HG02798 (cell line): Measurements from ENCODE around the gene CABLES2.
A peak's percentile ranks its signal among the peaks of the same experiment; 100 is the strongest.

ENCODE experiments used
- ATAC-seq: cut with Tn5 transposase; IDR thresholded peaks from one replicate; pipeline ENCODE4 v1.9.1; 2021; ENCODE audit warnings: mild to moderate bottlenecking; ENCODE audit not compliant: unreplicated experiment, poor library complexity

CABLES2 gene

DNA sequence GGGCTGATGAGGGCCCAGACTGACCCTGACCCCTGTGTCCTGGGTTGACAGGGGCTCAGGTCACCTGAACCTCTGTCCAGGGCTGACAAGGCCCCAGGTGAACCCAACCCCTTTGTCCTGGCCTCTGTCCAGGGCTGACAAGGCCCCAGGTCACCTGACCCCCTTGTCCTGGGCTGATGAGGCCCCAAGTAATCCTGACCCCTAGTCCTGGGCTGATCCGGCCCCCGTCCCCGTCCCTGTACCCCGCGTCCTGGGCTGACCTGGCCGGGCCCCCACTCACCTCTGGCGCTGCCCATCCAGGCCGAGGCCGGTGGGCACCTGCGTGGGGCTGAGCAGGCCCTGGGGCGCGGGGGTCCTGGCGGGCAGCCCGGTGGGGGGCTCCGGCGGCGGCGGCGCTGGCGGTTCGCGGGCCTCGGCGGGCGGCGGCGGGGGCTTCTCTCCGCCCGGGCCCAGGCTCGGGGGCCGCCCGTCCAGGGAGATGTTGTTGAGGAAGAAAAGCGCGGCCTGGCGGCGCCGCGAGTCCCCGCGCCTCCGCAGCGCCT lies 379 bp downstream of the CABLES2 start:
- peak; percentile 2 for ATAC-seq

DNA sequence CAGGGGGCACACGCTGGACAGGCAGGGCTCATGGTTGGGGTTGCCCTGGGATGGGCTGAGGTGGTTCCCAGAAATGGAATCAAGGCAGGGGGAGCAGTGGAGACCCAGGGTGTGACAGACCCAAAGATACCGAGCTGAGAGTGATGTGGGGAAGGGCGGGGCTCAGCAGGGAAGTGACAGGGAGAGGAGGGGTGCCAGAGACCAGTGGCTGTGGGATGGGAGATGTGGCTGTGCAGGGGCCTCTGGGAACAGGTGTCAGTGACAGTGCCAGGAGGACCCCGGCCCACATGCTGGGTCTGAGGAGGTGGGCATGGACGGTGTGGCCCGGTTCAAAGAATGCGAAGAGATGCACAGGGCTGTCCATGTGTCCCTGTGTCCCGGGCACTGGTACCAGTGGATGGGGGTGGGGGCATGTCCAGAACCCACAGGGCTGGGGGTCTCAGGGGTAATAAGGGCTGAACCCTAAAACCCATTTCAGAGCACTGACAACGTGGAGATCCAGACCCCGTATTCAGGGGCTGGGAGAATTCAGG lies 1.0 kb downstream of the CABLES2 start:
- no peak for ATAC-seq

DNA sequence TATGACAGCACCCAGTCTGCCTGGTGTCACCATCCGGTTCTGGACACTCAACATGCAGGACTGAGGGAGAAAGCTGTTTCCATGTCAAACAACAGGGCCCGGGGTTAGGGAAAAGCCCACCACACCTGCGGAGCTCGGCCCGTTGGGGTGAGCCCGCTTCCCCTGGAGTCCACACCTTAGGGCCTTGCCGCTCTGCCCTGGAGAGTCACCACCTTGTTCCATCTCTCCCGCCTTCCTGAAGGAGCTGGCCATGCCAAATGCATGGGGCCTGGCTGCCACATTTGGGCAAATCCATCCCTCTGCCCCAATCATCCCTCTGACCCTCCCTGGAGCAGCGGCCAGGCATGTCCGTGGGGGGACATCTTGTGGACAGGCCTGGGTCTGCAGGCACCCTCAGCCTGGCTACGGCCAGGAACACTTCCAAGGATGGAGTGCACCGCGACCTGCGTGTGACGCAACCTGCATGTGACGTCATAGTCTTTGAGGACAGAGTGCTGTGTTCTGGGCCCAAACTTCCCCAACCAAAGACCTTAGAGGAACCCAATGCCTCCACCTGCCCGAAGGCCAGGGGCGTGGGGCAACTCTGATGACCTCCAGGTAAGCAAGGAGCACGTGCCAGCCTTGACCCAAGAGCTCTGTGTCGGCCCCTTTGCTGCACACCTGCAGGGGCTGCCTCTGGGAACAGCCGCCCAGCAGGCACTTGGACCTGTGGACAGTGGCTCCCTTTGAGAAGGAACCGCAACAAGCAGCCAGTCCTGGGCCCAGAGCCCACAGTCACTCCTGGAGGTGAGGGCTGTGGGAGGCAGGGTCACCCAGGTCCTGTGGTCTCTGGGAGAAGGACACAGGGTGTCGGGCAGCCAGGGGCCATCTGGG lies 1.7 kb downstream of the CABLES2 start:
- ATAC-seq, result no peak

DNA sequence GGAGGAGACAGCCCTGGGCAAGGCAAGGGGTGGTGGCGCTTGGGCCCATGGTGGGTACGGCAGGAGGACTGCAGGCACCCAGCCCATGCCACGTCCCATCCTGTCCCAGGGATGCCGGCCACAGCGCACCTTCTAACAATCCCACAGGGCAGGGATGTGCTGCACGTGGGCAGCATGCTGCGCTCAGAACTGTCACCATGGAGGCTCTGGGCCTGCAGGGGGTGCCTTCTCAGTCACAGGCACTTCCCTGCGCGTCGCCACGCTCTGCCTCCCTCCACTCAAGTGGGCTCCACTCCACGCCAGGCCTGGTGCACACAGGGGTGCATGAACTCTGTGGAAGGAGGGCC lies 2.4 kb downstream of the CABLES2 start:
- no peak for ATAC-seq

DNA sequence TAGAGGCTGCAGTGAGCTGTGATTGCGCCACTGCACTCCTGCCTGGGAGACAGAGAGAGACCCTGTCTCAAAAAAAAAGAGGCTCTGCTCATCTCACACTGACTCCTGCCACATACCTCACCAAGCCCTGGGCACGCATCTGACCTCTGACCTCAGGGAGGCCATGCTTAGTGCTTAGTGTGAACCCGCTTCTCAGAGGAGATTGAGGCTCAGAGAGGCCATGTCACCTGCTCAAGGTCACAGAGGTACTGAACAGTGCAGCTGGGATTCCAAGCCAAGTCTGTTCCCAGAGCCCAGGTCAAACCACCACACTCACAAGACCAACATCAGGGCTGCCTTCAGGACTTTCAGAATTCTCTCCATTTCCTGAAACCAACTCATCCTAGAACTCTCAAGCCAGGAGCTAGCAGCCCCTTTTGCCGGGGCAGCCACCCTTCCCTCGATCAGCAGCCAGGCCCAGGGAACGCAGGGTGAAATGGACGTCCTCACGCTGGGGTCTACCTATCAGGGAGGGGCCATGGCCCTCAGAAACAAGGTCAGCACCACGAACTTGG lies 2.9 kb downstream of the CABLES2 start:
- ATAC-seq, result no peak

DNA sequence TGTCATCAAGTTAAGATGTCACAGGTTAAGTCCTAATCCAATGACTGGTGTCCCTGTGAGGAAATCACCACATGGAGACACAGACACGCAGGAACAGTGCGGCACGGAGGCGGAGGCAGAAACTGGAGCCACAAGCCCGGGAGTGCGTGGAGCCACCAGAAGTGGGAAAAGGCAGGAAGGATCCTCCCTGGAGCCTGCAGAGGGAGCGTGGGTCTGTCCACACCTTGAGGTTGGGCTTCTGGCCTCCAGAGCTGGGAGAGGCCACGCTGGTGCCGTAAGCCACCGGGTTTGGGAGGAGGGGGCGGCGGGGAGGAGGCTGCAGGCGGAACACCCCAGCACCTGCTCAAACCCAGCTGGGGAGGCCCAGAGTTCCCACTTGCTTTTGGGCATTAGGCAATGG lies 3.8 kb downstream of the CABLES2 start:
- no peak for ATAC-seq

DNA sequence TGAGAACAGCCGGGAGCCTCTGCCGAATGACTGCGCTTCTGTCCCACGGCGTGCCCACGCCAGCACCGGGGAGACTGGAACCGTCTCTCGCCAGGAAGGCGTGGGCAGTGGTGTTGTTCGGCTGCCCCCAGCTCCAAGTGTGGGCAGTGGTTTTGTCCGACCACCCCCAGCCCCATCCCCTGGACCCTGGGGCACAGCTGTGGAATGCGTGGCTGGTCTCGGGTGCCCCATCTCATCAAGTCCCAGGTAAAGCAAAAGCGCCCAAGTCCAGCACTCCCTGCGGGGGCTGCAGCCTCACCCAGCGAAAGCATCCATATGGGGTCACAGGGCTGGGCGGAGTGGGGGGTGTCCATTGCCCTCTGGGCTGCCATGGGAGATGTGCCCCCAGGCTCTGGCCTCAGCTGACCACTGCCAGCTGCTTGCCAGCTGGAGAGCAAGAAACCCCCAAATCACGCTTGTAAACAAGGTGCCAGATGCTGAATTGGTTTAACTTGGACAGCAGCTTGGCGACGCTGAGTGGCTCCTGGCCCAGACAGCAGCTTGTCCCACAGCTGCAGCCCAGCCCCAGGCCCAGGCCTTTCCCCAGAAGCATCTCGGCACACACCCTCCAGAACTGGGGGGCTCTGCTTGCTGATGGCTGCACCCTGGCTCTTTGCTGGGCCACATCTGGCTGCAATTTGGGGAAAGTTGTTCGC lies 4.5 kb downstream of the CABLES2 start:
- no peak for ATAC-seq

DNA sequence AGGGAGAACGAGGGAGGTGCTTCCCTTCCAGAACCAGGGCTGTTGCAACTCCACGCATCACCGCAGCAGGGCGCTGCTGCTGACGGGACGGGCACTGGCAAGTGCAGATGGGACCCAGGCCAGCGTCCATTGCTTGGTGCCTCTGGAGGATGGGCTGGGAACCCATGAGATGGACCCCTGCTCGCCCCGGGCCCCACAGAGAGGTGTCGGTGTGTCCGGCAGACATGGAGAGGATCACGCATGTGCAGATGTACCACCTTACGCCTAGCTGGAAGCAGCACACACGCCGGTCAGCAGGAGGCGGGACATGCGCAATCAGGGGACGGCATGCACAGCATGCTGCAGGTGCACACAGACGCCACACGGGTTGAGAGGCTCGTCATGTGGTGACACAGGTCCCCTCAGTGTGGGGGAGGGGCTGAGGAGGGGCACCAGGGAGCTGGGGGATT lies 5.7 kb downstream of the CABLES2 start:
- no peak for ATAC-seq

DNA sequence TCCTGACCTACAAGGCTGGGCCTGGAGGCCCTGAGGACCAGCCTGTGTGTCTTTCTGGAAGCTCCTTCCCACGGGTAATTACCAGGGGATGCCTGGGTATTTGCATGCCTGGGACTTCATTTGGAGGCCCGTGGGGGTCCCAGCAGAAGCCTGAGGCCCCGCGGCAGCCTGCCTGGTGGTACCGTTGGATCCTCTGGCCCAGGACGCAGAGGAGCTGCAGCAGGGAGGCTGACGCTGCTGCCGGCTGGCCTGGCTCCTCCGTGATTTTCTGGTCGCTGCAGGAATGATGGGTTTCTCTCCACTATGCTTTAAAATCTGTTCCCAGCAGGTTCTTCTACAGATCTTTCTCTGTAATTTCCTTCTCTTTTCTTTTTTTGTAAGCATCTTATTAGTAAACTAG lies 6.5 kb downstream of the CABLES2 start:
- no peak for ATAC-seq

DNA sequence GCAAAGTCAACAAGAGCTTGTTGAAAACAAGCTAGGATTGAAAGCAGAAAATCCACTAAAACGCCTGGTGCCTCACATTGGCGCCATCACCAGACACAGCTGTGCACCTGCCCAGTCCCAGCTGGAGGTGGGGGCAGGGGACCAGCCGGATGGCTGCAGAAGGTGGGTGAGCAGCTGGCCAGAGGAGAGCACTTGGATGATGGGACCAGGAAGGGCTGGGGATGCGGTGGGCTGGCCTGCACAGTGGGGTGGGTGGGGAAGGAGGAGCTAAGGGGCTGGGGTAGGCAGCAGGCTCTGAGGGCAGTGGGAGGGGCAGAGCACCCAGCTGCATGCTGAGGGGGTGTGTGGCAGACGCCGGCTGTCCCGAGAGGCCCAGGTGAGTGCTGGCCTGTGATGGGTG lies 7.1 kb downstream of the CABLES2 start:
- ATAC-seq, result no peak

DNA sequence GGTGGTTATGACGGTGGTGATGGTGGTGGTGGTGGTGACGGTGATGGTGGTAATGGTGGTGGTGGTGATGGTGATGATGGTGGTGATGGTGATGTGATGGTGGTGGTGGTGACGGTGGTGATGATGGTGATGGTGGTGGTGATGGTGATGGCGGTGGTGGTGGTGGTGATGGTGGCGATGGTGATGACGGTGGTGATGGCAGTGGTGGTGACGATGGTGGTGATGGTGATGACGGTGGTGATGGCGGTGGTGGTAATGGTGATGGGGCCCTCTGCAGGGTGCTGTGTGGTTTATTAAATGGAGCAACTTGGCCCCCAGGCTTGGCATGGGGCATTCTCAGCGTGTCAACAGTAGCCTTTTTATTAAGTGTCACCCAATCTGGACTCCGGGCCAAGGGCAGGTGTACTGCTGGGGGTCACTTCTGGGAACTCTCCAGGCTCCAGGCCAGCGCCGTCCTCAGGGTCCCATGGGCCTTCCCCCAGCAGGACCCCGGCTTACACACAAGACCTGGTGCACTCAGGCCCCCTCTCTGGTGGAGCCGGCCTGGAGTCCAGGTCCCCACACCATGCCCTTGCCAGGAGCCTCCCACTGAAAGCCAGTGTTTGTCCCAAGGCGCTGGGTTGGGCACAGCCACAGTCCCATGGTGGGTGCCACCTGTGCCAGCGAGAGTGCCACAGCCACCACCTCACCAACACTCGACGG lies 8.8 kb downstream of the CABLES2 start:
- ATAC-seq, result no peak

DNA sequence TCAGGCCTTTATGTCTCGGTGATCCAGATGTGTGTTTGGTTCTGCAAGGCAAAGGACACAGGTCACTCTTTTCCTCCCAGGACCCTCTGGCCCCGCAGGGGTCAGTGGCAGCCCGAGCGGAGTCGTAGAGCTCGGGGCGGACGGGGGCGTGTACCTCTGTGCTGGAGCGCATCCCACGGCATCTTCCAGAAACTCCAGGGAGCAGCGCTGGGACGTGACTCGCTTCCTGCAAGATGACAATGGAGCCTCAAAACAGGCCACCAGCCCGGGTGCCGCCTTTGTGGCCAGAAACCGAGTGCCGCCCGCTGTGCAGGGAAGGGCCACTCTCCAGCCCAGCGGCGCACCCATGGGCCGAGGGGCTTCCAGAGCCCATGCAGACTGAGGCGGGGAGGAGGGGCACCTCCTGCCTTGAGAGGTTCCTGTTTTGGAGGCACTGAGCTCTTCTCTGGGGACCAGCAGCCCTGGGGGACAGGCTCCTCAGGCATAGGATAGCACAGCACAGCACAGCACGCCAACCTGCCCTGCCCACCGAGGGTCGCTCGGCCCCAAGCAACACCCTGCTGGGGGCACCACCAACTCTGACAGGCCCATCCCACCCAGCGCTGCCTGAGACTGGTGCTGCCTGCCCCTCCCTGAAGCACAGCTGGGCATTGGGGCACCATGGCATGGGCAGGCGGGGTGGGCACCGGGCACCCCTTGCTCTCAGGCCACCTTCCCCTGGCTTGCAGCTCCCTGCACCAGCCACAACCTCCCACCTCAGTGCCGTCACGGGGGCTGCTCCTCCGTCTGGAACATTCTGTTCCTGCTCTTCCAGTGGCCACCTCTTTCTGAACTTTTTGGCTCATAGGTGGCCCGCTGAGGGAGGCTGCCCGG lies 10.5 kb downstream of the CABLES2 start:
- ATAC-seq, result no peak

DNA sequence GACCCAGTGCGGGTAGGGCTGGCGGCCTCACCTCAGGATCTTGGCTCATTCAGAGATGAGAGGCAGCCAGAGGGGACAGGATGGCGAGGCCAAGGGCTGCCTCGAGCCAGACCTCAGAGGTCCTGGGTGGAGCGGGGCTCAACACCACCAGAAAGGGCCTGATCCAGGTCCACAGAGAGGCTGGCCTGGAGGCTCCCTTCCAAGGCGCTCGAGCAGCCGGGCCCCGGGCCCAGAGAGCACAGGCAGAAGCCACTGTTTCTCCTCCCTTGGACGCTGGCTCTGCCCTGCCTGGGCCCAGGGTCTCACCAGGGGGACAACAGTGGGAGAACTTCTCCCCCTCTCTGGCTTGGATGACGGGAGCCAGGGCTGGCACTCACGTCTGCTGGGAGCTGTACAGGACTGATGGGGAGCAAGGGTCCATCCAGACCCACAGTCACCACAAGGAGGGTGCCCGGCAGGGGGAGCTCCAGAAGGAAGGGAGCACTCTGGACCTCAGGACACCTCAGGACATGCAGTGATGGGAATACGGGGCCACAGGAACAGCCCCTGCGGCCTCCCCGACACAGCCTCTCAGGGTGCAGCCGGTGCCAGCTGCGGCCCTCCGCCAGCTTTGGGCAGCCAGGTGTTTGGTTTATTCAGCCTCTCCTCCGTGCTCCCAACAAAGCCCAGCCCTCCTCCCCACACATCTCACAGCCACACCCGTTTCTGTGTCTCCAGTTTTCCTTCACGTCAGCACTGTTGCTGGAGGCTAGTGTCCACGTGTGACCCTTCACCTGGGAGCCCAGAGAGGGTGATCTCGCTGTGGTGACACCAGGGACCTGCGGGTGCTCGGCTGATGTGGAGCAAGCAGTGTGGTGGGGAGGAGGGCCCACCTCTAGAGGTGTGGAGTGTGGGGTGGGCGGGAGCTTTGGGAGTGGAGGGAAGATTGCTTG lies 11.5 kb downstream of the CABLES2 start:
- ATAC-seq, result no peak

DNA sequence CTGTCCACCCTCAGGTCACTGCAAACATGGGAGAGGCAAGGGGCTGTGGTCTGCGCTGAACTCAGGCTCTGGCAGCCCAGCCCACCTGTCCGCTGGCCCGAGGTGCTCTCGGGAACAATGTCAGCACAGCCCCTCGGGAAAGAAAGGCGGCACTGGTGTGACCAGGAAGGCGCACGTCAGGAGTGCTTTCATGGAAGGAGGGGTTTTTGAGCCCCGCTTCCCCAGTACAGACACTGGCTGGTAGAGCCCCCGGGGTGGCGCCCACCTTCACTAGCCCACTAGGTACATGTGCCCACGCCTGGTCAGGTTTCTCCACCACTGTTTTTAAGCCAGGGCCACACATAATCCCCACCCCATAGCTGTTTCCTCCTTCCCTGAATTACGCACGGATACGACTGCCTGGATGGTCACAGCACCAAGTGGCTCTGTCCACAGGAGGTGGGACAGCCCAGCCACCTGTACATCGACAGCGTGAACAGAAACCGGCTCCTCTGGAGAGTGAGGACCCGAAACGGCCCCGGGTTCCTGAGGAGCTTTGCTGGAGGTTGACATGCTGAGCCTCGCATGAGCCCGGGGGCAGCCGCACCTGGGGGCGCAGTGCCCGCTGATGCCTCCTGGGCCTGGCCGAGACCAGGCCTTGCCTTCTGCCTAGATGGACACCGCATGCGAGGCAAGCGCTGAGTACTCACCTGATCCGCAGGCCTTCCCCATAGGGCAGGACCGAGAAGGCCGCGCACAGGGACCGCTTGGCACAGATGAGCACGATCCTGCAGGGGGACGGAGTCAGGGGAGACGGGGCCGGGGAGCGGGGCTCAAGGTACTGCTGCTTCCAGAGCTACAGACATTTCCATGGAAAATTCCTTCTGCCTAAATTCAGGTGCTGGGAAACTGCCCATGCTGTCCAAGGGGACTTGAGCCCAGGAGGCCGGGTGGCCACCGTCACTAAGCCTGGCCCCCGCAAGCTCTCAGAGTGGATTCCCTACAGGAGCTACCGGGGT lies 12.5 kb downstream of the CABLES2 start:
- no peak for ATAC-seq

DNA sequence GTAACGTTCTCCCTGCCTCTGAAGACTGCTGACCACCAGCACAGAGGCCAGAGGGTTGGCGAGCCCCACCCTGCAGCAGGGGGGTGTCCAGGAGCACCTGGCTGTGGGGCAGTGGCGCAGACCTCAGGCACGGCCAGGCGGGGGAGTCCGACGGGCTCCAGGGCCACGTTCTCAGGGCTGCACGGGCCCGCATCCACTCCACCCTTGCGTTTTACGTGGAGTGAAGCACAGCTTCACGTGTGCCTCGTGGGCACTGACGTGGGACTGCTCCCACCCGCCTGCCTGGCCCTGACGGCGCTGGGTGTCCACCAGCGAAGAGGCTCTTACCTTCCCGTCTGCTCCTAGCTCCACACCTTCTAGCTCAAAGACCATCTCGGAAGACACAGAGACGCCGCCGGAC lies 13.3 kb downstream of the CABLES2 start:
- ATAC-seq, result no peak

DNA sequence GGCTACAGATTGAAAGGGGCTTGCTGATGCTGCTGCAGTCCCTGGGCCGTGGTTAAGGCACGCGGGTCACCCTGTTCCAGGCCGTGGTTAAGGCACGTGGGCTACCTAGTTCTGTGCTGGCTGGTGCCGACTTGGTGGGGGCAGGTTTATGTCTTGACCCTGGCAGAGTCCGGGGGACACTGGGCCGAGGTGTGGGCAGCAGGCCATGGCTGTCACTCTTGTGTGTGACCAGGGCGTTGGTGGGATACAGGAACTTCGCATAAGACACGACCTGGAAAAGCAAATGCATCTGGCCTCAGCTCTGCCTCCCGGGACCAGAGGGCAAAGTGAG lies 13.8 kb downstream of the CABLES2 start:
- ATAC-seq, result no peak

DNA sequence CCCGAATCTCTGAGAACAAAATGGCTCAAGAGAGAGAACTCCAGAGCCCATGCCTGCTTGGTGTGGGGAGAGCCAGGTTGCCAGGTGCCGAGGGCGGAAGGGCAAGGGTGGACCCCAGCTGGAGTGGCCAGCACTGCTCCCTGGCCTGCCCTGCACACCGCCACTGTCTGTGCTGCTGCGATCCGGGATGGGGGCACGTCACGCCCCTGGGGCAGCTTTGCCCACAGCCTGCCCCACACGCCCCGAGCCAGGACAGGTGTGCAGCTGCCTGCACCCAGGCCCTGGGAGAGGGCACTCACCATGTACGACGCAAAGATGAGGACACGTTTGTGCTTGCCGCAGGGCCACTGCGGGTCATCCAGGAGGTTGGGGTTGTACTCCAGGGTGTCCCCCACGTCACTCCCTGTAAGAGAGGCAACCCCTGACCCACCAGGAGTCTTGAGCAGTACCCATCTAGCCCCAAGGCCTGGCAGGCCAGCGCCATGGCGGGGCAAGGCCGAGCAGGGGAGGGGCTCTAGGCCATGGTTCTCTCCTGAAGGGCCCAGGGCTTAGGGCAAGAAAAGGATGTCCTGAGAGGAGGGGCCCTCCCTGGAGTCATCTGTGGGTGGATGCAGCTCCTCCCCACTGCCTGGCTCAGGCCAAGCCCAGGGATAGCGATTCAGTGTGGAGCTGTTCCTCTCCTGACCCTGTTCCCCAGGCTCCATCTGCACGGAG lies 14.3 kb downstream of the CABLES2 start:
- ATAC-seq, result no peak
